ENCODE measurements around the gene CEP128.

CEP128 gene

DNA sequence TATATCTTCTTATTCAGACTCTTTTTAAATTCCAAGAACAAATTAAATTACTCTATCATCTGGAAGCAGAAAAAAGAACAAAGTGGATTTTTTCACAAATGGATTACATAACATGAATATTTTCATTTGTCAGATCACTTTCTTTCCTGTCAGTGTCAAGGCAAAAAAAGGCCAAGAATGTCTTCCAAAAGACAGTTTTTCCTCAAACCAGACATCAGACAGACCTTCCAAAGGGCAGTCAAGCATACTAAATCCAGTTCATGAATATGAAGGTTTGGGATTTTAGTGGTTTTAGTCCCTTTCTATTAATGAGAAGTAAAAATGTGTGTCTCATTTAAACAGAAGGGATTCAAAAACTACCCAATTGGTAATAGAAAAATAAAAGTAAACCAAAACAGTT, 336.0 kb downstream of the CEP128 start:
- no peak for DNase-seq

DNA sequence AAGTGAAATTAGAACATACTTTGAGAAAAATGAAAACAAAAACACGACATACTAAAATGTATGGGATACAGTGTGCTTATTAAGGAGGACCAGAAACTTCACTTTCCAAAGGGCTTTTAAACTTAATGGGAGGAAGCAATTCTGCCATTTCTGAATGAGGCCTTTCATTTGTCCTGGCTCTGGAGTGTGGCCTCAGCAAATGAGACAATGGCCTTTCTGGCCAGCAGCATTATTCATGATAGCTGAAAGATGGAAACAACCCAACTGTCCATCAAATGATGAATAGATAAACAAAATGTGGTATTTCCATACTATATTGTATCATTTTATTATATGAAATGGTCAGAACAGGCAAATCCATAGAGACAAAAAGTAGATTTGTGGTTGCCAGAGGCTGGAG, 338.6 kb downstream of the CEP128 start:
- DNase-seq = no peak

DNA sequence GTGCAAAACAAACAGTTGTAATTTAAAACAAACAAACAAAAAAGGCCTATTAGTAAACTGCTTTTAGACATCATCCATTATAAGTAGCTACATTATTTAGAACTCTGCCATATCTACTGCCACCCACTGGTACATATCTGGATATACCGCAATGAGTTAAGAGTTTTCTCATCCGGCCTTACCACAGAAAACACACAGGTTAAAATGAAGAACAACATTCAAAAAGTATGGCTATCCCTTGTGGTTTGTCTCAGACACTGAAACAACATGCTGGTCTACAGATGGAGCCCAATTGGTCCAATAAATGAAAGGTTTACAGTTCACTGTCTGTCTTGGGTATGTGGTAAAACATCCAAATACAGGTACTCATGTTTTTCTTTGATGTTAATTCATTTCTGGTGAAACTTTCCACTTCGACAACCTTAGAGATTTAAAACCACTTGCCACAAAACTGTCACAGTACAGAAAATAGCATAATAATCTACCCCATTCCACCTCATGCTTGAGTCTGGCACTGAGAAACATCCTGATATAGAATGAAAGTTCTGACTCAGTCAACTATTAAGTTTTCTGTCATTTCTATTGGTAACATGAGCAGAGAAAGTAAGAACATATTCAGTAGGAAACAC, 354.3 kb downstream of the CEP128 start:
- peak; percentile 1 for DNase-seq

DNA sequence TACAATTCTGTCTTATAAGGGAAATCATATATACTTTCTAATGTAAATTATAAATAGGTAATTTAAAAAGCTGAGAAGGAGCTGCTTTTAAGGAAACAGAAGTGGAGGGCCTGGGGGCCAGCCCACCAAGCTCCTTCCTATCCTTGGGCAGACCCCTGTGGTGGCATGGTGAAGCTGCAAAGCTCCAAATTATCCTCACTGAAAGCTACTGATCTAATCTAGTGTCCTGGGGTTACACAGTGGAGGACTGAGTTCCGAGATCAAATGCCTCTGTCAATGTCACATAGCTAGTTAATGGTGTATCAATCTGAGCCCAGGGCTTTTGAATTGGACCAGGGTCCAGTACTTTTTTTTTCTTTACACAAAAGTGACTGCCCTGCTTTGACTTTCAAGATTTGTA, 355.4 kb downstream of the CEP128 start:
- DNase-seq = no peak

DNA sequence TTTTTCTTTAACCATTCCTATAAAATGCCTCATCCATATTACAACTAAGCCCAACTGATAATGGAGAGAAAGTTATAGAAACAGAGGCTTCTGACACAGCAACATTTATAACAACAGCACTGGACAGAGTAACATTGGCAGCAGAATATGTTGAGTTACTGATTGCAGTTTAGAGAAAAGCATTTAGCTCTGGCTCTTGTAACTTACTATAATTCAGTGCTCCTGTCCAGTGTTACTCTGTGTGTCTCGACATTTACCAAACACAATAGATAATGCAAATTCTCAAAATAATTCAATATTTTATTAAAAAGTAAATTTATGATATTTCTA, 356.1 kb downstream of the CEP128 start:
- no peak for DNase-seq

DNA sequence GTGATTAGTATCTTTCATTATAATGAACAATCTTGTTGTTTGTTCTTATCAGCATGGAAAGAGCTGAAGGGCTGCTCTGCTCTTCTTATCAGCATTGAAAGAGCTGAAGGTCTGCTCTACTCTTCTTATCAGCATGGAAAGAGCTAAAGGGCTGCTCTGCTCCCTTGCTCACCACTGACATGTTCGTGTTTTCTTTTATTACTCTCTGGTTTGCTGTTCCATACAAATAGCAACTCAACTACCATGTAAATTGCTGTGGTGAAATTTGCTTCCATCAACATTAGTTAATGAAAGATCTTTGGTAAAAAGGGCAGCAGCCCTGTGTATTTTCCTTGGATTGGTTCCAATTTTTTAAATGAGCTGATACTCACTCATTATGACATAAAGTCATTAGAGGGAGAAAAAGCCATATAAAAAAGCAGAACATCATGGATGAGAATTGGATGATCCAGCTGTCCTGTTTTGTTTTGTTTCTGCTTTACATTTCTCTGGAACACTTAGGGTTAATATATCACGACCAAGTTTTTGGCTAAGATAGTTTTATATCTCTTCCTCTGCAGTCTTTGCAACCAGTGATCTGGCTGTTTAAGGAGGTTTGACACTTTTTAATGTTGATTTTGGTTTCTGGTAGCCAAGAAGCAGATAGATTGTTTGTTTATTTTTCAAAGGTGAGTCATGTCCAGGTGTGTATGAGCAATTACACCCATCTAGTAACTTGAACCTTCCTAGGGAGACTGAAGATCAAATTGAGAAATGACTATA, 356.6 kb downstream of the CEP128 start:
- no peak for DNase-seq

DNA sequence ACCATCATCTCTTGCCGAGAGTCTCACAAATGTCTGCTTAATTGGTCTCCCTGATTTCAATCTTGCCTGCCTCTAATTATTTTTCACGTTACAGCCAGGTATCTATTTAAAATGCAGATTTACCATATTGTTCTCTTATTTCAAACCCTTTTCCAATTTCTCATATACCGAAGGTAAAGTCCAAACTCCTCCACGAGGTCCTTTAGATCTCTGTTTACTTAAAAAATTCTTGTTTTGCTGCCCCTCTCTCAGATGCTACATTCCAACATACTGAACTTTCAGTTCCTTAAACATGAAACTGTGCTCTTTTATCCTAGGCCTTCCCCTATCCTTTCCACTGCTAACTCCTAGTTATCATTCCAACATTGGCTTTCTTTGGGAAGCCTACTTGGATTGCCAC, 363.9 kb downstream of the CEP128 start:
- DNase-seq = no peak

DNA sequence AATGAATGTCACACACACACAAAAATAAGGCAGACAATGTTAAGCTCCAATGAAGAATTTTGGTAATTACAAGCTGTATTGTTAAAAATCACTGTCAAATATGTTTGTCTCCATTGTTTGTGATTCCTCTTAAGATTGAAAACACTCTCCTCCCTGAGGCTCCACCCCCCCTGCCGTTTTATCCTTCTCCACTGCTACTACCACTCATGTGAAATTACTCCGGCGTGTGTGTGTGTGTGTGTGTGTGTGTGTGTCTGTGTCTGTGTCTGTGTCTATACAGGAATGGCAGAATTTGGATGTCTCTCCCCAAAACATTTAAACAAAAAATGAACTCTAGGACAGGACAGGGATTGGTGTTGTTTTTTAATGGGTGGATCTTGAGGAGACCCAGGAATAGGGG, 365.1 kb downstream of the CEP128 start:
- DNase-seq = no peak

DNA sequence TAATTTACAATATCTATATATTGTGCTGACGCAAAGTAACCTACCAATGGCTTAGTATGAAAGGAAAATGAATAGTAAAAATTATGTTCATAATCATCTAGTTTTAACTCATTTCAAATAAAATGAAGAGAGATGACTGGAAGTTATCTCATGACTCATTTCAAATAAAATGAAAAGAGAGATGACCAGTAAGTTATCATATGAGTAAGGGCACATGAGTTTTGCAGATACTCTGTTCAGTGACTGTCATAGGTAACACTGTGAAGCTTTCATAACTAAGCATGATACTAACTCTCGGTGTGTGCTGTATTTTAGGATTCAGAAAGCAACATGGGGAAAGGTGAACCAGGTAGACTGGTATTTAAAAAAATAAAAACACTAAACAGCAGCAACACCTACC, 365.8 kb downstream of the CEP128 start:
- DNase-seq = no peak

DNA sequence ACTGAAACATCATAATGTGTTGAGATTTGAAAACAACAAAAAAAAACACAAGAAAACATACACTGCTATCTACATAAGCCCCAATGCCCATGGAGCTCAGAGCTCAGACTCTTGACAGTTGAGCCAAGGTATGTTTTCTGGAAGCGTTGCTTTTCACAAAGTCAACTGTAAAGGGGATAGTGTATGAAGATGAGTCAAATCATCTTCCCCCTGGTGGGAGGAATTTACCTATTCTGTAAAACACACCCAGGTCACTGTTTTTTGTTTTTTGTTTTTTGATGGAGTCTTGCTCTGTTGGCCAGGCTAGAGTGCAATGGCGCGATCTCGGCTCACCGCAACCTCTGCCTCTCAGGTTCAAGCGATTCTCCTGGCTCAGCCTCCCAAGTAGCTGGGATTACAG, 368.9 kb downstream of the CEP128 start:
- no peak for DNase-seq

DNA sequence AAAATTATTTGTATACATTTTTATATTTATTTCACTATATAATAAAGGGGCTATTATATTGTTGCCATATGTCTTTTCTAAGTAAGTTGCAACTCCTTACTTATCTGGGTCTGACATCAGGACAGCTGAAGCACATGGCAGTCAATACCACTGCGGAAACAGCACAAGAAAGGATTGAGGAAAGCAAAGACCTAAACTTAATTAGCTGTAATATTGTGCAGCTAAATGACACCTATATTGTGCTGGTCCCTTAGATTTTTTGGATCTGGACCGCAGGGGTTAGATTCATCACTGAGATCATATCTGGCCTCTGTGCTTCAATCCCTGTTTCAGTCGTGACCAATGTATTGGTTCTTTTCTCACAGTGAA, 370.6 kb downstream of the CEP128 start:
- DNase-seq = no peak

DNA sequence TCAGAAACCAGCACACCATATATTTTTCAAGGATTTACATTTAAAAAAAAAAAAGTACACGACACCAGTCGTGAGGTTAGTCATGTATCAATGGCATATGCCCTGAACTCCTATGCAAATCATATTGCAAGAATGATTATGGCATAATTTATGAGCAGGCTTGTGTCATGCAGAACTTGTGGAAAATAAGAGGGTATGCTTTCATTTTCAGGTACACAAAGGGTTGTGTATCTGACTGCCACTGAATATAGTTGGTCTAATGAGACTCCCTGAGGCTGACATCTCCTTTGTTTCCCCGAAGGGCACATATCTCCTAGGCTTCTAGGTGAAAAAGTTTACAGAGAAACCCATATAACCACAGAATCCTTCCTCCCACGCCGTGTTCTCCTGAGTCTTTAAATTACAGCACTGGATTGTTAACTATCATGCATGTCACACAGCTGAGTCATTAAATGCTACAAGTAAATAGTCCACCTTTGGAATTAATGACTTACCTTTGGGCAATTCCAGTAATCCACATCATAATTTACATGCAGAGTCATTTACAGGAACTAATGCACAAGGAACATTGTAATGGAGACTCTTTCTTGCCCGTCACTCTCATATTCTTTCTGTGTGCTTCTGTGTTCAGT, 373.5 kb downstream of the CEP128 start:
- DNase-seq = no peak

DNA sequence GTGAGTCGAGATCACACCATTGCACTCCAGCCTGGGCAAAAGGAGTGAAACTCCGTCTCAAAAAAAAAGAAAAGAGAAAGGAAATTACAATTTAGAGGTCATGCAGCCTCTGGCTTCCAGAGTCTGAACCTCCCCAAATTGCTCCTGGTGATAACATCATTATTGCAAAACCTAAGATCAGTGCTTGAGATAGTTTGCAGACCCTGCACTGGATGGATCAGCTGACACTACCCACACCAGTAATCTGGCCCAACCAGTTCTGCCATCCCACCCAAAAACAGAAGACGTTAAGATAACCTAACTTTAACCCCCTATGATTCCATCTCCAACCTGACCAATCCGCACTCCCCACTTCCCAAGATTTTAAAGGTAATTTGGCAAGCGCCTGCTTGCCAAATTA, 376.5 kb downstream of the CEP128 start:
- DNase-seq = no peak

DNA sequence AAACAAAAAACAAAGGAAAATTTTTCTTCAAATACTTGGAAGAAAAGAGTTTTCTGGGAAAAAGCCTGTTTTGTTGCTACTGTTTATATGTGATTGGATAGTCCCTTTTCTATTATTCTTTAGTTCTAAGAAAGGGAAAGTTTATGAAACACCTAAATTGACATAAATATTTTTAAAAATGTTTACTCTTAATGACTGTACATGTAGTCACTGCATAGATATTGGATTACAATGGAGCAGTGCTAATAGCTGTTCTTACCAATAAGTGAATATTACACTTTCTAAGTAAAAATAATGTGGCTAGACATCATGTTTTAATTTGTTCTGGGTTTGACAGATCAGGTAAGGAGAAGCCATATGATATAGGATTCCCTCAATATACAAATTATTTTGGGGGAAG, 377.5 kb downstream of the CEP128 start:
- DNase-seq = no peak

DNA sequence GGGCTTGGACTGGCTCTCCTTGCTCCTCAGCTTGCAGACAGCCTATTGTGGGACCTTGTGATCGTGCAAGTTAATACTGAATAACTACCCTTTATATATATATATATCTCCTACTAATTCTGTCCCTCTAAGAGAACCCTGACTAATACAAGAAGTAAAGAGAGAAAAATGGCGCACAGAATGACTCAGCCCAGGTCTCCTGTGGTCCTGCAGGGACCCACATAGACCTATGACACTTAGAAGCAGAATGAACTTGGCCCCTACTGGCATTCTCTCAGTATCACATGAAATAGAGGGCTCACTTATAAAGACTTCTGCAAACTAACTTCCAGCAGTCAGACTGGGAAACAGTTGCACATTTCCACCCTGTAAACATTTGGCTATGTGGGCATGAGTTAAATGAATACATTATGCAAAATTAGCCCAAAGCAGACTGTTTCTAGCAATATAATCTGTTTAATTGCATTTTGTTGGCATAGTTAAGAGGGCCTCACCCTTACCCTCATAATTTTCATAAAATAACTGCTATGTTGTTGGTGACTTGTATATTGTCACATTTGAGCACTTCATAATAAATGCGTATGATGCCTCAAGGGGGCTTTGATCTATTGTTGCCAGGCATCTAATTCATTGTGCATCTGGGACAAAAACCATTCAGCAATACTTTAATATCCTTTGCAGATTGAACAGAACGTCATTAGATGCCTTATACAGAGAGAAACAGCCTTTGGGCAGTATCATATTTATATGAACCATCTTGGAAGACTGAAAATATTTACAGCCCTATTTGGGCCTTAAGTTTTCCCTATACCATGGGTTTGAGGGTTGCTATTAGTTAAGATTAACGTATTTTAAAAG, 380.5 kb downstream of the CEP128 start:
- no peak for DNase-seq

DNA sequence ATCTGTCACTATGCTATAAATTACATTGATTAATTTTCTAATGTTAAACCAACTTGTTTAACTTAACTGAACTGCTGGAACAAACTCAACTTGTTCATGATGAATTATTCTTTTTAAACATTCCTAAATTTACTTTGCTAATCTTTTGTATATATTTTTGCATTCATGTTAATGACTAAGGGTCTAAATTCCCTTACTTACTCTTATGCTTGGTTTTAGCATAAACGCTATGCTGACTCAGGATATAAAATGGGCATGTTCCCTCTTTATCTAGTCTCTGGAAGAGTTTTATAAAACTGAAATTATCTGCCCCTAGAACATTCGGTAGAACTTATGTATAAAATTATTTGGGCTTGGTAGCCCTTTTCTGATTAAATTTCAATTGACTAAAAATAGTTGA, 387.4 kb downstream of the CEP128 start:
- DNase-seq = no peak

DNA sequence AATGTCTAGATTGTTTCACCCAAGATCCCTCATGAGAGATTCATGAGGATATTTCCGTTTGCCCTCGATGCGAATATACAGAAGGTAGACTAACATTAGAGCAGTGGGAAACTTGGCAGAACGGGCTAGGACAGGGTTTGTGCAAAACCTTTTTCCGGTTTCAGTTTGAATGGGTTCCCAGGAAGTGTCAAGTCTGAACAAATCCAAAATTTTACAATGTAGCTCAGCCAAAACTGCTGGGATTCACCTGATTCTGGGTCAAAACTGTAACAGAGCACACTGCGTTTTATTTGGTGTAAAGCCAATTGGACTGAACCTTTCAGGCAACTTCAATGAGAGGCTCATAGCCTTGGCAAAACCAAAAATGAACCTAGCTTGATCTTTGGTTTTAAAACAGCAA, 392.4 kb downstream of the CEP128 start:
- no peak for DNase-seq

DNA sequence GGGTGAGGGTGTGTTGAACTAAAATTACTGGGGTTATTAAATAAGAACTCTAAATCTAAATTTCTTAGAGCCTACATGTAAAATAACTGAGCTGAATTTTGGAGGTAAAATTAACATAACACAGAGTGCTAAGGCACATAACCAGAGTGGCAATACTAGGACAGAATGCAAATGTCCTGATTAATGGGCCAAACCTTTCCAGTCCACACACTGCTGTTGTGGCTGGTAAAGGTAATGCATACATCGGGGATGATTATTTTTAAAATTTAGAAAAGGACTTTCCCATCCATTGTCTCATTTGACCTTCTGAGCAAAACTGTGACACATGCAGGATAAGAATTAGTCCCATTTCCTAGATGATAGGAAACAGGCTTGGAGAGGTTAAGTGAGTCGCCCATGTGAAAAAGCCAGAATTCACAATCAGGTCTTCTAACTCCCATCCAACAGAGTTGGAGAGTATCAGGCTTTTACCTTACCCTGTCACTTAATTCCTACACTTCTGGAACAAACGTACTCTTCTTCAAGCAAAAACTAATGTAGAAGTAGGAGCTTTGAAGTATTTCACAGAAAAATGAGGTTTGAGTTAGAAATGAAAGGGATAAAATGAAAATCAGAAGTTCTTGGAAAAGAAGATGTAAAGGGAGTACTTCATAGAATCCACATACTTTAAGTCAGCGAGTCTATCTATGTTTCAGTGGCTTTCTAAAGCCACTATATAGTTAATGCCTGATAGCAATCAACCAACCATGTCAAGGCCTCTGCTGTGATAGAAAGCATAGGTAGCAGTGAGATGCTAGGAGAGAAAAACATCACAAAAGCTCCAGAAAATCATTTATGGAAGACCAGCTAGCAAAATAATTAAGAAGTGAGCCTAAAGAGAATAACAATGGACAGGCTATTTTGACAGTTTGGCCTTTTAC, 395.3 kb downstream of the CEP128 start:
- no peak for DNase-seq

DNA sequence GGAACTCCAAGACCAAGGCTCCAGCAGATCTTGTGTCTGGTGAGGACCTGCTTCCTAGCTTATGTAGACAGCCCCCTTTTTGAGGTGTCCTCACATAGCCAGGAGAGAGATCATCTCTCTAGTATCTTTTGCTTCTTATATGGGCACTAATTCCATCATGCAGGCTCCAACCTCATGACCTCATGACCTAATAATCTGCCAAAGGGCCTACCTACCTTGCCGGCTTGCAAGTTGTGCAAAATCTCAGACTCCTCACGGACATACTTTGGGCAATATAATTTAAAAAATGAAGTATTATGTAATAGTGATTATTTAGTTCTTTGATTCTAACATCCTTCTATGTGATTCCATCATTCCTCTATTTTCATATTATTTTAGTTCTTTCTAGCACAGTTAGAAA, 397.2 kb downstream of the CEP128 start:
- no peak for DNase-seq

DNA sequence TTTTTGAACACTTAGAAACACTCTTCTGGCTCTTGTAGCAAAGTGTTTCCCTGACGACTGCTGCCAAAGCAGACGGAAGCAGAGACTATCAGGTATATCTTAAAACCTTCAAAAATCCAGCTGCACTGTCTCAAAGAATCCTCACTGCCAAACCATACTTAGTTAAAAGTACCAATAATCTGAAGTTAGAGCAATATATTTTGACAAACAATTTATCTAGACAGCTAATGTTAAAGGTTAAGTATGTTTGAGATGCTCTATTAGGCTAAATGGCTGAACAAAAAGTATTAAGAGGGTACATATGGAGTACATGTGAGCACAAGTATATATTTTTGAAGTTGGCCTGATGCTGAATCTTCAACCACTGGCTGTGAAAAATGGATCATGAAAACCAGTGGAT, 398.3 kb downstream of the CEP128 start:
- no peak for DNase-seq

DNA sequence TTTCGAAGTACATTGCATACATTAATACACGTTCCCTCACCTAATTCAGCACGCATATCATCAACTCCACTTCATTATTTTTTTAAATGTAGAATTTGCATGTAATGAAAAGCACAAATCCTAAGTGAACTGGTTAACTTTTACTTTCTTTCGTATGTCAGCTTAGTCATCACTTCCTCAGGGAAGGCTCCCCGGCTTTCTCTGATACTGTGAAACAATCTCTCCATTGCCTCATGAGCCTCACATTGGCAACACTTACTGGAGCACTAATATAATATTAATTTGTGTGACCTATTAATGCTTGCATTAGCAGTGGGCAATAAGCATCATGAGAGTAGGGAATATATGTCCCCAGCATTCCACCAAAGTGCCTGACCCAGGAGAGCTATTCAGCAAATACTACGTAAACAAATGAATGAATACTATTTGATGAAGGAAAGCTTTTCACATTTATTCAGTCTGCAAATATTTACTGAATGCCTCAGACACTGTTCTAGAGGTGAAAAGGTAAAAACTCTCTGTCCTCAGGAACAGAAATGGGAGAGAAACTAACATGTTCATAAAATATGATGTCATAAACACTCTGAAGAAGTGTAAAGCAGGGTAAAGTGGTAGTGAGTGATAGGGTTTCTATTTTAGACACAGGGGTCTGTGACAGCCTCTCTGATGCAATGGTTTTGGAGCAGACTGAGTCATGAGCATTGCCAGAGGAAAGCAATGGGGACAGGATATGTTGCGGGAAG, 402.7 kb downstream of the CEP128 start:
- DNase-seq = no peak

DNA sequence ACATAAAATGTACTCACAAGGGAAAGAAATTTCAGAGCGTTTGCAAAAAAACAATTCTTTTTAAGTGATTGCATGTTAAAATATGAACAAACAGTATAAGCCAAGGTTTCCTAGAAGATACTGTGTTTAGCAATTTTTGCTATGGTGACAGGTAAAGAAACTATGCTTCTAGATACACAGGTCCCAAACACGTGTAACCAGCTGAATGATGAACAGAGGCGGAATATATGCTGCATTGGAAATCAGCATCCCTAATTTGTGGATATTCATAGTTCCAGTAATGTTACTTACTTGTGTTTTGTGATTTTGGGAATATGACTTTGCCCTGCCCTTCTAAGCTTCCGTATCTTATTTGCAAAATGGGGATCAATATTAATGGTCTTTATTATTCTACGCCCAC, 403.9 kb downstream of the CEP128 start:
- no peak for DNase-seq
